Femur (tissue), 1 donor: Measurements from ENCODE around the gene TOP2A.

ENCODE experiments used
- DNase-seq: peaks from one replicate; pipeline ENCODE4 v3.0.0-alpha.2; 2017

The TOP2A gene, protein sequence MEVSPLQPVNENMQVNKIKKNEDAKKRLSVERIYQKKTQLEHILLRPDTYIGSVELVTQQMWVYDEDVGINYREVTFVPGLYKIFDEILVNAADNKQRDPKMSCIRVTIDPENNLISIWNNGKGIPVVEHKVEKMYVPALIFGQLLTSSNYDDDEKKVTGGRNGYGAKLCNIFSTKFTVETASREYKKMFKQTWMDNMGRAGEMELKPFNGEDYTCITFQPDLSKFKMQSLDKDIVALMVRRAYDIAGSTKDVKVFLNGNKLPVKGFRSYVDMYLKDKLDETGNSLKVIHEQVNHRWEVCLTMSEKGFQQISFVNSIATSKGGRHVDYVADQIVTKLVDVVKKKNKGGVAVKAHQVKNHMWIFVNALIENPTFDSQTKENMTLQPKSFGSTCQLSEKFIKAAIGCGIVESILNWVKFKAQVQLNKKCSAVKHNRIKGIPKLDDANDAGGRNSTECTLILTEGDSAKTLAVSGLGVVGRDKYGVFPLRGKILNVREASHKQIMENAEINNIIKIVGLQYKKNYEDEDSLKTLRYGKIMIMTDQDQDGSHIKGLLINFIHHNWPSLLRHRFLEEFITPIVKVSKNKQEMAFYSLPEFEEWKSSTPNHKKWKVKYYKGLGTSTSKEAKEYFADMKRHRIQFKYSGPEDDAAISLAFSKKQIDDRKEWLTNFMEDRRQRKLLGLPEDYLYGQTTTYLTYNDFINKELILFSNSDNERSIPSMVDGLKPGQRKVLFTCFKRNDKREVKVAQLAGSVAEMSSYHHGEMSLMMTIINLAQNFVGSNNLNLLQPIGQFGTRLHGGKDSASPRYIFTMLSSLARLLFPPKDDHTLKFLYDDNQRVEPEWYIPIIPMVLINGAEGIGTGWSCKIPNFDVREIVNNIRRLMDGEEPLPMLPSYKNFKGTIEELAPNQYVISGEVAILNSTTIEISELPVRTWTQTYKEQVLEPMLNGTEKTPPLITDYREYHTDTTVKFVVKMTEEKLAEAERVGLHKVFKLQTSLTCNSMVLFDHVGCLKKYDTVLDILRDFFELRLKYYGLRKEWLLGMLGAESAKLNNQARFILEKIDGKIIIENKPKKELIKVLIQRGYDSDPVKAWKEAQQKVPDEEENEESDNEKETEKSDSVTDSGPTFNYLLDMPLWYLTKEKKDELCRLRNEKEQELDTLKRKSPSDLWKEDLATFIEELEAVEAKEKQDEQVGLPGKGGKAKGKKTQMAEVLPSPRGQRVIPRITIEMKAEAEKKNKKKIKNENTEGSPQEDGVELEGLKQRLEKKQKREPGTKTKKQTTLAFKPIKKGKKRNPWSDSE (N-terminal part only)

DNA sequence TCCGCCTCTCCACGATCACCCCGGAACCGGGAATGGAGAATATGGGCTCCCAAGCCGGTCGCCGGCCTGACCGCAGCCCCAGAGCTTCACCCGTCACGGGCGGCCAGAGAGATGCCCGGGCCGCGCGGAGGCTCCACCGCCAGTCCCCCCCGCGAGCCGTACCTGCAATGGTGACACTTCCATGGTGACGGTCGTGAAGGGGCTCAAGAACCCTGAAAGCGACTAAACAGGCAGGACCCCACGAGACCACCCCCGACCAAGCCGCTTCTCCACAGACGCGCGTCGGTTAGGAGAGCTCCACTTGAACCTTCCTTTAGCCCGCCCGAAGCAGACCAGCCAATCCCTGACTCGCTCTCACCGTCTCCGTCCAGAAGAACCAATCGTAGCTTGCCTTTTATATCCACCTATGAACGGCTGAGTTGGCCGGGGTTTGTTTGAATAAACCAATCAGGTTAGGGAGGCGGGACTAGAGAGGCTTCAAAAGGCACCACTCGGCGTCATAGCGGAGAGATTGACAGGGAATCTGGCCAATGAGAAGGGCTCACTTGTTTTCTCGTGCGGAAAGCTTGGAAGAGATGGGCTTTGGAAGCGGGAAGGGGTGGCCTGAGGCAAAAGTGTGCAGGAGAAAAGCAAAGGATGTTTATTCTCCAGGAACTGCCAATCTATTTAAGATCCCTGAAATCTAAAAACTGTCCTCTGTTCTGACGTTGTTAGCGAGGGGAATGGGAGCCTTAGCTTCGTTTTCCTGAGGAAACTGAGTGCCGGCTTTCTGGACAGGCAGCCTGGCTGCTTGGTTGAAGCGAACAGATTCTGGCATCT lies at the start of gene TOP2A:
TSS of gene TOP2A (minus strand) at position 288 of the 819 bp plus-strand sequence. CDS start at position 183, 105 bp downstream.
- peak; percentile 99 for DNase-seq

DNA sequence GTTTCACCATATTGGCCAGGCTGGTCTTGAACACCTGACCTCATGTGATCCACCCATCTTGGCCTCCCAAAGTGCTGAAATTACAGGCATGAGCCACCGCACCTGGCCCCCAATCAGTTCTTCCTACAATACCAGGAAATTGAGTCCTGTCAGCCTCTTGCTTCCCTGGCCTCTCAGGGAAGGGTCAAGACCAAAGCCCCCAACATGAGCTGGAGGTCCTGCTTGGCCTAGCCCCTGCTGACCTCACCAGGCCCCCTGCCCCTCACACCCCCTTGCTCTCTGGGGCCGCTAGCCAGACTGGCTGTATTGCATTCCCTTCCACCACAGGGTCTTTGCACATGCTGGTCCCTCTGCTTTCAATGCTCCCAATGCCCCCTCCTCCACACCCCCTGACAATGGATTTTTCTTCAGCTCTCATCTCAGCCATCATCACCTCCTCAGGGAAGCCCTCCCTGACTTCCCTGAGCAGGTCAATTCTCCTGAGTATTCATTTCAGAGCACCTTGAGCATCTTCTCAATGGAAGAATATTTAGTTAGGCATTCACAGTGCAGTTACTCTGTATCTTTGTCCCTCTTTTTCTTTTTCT lies 49.7 kb upstream of the TOP2A start:
- DNase-seq: no peak

DNA sequence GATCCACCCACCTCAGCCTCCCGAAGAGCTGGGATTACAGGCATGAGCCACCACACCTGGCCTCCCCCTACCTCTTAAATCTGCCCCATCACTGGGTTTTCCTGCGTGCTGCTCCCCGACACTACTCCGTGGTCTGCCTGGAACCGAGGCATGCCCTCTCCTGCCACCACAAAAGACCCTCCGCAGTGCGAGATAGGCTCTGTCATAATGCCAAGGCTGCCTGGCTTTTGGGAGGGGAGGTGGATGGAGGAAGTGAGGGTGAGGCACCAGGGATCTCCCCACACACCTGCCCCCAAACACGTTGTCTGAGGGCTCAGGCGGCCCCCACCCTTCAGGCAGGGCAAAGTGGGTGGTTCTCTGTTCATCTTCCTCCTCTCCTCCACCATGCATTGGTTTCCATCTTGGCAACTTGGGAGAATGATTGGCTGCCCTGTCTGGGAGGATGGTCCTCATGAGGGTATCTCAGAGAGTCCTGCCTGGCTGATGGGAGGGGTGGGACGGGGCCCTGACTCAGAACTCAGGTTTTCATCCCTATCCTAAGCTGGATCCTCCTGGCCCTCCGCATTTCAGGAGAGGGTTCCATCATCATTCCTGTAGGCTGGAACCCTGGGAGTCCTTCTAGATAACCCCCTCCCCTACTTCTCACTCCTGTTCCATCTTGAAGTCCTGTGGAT lies 48.7 kb upstream of the TOP2A start:
- DNase-seq: no peak

DNA sequence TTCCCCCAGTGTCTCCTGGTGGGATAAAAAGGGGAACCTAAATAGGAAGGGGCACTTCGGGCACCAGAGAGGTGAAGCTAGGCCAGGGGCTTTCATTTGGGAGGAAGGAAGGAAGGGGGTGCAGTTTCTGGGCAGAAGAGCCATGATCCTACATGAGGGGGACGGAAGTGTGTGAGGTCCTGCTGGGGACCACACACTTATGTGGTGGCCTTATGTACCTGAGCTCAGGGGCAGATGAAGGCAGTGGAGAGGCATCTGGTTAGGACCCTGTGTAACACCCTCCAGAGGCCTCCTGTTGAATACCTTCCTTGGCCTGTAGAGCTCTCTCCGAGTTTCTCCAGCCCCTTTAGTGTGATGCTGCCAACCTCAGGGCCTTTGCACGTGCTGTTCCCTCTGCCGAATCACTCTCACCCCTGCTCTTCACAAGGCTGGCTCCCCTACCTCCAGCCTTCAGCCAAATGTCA lies 46.7 kb upstream of the TOP2A start:
- DNase-seq: no peak

DNA sequence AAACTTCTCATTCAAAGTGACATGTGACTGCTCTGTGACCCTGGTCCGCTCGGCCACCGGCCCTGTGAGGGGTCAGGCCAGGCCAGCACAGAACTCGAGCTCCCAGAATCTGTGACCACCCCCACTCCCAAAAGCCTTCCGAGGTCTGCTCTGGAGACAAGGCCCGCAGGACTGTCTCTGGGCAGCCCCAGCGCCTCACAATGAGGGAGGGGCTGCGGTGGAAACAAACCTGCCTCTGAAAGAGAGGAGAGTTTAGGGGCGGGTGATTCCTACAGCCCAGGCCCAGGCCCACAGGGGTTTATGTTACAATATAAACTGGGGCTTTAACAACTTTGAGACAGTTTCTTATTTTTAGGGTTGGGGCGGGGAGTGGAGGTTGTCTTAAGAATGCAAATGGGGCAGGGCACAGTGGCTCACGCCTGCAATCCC lies 45.4 kb upstream of the TOP2A start:
- no peak for DNase-seq

DNA sequence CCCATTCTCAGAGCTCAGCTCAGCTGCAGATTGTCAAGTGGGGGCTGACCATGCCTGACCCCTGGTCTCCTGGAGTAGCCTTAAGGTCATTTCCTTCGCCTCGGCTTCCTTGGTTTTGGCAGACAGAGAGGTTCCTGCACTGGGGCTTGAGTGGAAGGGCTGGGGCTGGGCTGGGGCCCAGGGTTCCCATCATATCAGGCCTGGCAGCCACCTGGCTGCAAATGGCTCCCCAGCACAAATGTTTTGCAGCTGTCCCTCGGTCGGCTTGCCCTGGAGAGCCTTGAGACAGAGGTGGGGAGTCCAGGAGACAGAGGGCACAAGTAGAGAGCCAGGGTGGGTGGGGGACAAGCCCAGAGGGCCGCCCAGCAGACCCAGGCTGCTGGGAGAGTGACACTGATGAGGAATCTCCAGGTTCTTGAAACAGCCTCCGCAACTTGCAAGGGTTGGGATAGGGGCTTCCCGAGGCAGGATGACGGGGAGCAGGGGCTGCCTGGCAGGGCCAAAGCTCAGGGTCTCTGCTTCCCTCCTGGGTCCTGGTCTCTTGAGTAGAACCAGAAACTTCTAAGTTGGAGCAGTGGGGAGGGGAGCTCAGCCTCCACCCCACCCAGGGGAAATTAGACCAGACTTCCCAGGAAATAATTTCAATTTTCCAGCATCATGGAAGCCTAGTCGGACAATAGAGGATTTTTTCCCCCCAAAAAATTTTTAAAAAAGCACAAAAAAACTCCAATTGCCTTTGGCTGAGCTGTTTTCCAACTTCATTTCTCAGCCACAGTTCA lies 44.8 kb upstream of the TOP2A start:
- no peak for DNase-seq

DNA sequence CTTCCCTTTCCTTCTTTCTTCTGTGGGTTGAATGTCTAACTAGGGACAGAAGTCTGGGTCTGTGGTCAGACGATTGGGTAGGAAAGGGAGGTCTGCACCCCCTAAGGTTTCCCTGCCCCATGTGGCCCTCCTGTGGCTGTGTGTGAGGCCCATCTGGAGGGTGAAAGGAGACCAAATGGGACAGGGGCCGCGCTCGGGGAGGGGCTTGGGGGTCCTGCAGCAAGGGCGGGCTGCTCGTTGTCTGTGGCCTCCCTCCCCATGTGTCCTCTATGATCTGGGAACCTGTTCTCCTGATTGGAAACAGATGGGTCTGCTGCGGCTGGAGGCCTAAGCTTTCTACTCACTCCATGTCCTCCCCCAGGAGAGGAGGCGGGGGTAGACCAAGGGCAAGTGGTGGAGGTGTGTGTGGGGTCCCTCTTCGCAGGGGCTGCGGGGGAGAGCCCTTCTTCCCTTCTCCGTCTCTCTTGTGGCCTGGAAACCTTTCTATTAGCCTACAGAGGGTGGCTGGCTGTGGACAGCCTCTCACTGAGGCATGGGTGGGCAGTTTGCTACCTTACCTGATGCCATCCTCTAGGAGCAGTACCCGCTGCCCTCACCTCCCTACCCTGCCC lies 44.1 kb upstream of the TOP2A start:
- no peak for DNase-seq

DNA sequence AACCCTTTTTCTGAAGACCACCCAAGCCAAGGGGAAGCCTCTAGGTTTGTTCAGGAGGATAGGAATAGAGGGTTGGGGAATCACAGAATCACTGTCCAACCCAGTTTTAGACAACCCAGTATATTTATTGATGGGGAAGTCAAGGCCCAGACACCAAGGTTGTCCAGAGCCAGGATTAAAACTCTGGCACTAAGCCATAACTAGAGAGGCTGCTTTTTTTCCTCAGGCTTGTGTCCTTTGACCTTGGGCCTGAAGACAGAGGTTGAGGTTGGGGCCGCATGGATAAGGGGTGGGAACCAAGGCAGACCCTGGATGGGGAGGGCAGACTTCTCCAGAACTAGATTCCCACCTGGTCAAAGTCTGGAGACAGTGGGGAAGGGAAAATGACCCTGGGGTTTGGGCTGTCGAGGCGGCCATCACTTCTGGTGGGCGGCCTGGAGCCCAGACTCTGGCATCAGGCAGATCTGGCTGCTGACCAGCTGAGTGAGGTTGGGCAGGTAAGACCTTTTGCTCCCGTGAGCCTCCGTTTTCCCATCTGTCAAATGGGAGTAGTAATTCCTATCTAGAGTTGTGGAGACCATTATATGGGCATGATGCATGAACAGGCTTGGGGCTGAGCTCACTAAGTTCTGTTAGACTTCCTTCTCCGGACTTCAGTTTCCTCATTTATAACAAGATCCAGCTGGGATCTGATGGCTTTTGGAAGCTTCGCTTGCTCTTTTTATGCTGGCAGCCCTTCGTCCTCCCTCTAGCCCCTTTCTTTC lies 43.5 kb upstream of the TOP2A start:
- no peak for DNase-seq

DNA sequence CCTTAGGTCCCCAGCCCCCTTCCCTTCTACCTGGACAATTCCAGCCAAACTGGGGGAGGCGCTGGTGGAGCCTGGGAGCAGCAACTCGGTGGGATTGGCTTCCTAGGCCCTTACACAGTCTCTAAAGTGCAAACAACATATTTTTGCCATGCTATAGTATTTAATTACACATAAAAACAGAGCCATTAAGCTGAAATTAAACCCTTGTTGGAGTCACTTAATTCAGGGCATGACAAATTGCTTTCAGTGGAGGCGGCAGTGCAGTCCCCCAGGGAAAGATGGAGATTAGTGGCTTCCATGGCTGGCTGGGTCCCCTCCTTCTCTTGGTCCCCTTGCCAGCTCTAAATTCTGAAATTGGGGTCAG lies 42.9 kb upstream of the TOP2A start:
- DNase-seq: no peak

DNA sequence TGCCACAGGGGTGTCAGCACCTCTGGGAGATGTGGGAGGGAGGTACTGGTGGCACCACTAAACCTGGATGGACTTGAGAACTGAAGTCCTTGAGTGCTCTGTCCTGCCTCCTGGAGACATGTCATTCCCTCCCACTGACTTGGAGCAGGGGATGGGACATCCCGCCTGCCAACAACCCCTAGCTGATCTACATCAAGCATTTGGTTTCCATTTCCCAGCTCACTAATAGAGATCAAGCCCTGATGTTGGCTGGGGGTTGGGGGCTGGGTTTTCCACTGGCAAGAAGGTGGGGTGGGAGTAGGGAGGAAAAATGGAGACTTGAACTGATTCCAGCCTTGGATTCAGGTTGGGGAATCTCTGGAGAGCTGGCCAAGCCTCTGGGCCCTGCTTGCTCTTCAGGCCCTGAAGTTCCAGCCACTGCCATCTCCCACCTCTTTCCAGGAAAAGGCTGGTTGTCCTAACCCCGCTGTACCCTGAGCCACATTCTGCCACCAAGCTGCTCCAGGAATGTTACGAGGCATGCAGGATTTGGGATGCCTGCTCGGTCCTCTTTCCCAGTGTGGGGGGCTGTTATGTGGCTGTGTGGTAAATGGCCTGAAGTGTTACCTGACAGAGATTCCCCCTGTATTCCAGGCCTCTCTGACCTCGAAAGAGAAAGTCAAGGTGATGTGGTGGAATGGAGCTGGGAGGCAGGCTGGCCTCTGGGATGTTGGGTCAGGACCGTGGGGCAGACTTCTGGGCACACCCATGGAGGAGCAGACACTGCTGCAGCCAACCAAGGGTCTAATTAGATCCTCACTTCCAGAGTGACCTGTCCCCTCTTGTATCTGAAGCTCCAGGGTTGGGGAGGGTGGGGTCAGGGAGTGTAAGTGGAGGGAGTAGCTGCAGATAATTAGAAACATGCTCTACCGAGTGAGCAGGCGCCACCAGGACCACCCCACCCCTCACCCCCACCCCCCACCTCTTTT lies 42.2 kb upstream of the TOP2A start:
- peak; percentile 69 for DNase-seq

DNA sequence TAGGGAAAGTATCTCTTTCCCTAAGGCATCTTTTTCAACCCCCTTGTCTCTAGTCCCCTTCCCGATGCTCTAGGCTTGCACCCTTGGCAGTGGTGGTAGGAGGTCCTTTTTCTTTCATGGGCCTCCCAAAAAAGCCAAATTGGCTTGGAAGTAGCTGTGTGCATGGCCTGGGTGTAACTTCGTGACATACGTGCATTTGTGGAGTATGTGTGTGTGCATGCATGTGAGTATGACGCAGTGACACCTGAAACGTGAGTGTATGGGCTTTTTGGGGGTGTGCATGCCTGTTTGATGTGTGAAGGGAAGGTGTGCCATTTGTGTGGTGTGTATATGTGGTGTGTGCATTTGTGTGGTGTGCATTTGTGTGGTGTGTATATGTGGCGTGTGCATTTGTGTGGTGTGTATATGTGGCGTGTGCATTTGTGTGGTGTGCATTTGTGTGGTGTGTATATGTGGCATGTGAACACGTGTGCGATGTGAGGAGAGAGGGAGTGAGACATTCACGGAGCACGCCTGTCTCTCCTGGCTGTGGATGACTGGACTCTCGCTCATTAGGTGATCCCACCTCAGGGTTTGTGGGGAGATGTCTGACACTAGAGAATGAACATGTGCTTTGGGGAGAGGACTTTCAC lies 41.3 kb upstream of the TOP2A start:
- no peak for DNase-seq

DNA sequence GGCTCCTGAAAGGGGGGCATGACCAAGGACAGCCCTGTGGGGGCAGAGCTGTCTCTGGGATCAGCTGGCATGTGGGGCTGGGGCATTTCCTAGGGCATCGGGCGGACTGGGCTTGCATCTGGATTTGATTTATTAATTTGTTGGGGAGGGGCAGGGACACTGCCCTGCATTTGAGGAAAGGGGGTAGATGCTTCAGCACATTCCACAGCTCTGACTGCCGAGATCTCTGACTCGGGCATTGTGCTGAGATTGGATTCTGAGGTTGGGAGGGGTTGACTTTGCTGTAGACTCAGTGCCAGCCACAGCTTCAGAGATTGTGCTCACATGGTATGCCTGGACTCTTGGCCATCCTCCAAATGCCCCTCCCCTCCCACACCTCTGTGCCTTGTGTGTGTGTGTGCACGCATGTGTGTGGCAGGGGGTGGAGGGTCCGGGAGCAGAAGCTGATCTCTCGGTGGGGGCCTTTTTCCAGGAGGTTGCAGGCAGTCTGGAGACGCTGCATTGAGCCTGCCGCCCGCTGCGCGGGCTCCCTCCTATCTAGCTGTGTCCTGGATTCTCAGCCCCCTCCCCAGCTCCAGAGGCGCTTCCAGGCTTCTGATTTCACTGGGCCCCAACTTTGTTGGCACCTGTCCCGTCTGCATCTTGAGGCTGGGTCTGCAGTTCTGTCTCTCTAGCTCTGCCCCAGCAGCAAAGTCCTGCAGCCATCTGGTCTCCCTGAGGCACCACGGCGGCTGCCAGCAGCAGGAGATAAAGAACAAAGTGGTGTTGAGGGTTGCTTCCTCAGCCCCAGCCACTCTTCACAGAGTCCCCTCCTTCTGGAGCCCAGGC lies 40.5 kb upstream of the TOP2A start:
- no peak for DNase-seq

DNA sequence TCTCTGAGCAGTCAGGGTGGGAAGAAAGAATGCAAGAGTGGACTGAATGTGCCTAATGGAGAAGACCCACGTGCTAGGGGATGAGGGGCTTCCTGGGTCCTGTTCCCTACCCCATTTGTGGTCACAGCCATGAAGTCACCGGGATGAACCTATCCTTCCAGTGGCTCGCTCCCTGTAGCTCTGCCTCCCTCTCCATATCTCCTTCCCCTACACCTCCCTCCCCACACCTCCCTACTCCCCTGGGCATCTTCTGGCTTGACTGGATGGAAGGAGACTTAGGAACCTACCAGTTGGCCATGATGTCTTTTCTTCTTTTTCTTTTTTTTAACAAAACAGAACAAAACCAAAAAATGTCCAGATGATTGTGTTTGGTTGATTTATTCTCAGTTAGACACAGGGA lies 39.7 kb upstream of the TOP2A start:
- no peak for DNase-seq

DNA sequence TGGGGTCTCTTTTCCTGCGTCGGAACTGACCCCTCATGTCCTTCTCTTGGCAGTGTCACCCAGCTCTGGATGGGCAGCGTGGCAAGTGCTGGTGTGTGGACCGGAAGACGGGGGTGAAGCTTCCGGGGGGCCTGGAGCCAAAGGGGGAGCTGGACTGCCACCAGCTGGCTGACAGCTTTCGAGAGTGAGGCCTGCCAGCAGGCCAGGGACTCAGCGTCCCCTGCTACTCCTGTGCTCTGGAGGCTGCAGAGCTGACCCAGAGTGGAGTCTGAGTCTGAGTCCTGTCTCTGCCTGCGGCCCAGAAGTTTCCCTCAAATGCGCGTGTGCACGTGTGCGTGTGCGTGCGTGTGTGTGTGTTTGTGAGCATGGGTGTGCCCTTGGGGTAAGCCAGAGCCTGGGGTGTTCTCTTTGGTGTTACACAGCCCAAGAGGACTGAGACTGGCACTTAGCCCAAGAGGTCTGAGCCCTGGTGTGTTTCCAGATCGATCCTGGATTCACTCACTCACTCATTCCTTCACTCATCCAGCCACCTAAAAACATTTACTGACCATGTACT lies 38.8 kb upstream of the TOP2A start:
- no peak for DNase-seq

DNA sequence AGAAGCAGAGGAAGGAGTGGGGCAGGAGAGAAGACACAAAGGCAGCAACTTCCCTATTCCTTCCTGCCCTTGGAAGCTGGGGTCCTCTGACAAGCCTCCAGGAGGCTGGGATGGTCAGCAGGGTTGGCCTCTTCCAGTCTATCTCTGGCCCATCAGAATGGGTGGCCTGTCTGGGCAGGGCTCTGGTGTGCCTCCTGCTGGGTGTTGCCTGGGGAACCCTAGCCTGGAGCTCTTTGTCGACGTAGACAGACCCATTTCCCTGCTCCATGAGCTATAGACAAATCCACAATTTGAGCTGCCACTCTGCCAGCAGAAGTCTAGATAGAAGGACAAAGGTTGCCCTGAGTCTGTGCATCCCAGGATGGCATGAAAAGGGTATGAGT lies 36.9 kb upstream of the TOP2A start:
- DNase-seq: no peak
